Measurements from ENCODE around the gene HIRA.

Gene HIRA

GRCh38 chr22:19407649-19408606, 23.6 kb downstream of the HIRA start:
- no peak for DNase-seq

- no peak for DNase-seq
These were observed 24.7 kb downstream of the HIRA start for GRCh38 chr22:19406846-19407245.

GRCh38 chr22:19406281-19406811, 25.2 kb downstream of the HIRA start:
- no peak for DNase-seq

GRCh38 chr22:19405652-19406051, 25.9 kb downstream of the HIRA start:
- no peak for DNase-seq

- no peak for DNase-seq
These were observed 26.4 kb downstream of the HIRA start for GRCh38 chr22:19405133-19405532.

GRCh38 chr22:19404676-19405075, 26.9 kb downstream of the HIRA start:
- DNase-seq, result no peak

GRCh38 chr22:19402642-19403191, 28.8 kb downstream of the HIRA start:
- DNase-seq, result no peak

- DNase-seq, result no peak
These were observed 30.1 kb downstream of the HIRA start for GRCh38 chr22:19401483-19401882.

- no peak for DNase-seq
These were observed 30.7 kb downstream of the HIRA start for GRCh38 chr22:19400881-19401280.

GRCh38 chr22:19398652-19399051, 32.9 kb downstream of the HIRA start:
- no peak for DNase-seq

- DNase-seq, result no peak
These were observed 33.3 kb downstream of the HIRA start for GRCh38 chr22:19398206-19398605.

- no peak for DNase-seq
These were observed 33.8 kb downstream of the HIRA start for GRCh38 chr22:19397734-19398104.

GRCh38 chr22:19396934-19397733, 34.4 kb downstream of the HIRA start:
- no peak for DNase-seq

- DNase-seq, result no peak
These were observed 35.0 kb downstream of the HIRA start for GRCh38 chr22:19396561-19396933.

GRCh38 chr22:19395276-19395675, 36.3 kb downstream of the HIRA start:
- DNase-seq, result no peak

- DNase-seq, result no peak
These were observed 37.1 kb downstream of the HIRA start for GRCh38 chr22:19394274-19395050.

GRCh38 chr22:19393704-19394103, 37.8 kb downstream of the HIRA start:
- no peak for DNase-seq

- DNase-seq, result no peak
These were observed 44.0 kb downstream of the HIRA start for GRCh38 chr22:19387575-19387974.

- no peak for DNase-seq
These were observed 44.5 kb downstream of the HIRA start for GRCh38 chr22:19387038-19387437.

- DNase-seq, result no peak
These were observed 45.3 kb downstream of the HIRA start for GRCh38 chr22:19386248-19386647.

GRCh38 chr22:19385221-19385906, 46.2 kb downstream of the HIRA start:
- no peak for DNase-seq

- DNase-seq, result no peak
These were observed 48.2 kb downstream of the HIRA start for GRCh38 chr22:19383292-19383691.
